Measurements from ENCODE around the gene MIA.

The MIA gene

GRCh38 chr19:40791996-40792395 lies 16.7 kb downstream of the MIA start:
- Histone ChIP-seq H3K27ac (no peak overlapping the region), H3K4me2 (peak overlapping the region in 6 of 11 experiments; percentile 13 to 40 (median 22); a peak in 10 of 22 replicates), H3K9ac (peak overlapping the region in 2 of 11 experiments; percentile 10 to 13; a peak in 2 of 22 replicates), H3K36me3 (peaks cover 0 to 73% (median 19%) of the 10 kb centered on the region in 11 experiments; a peak in 14 of 22 replicates), H3K4me3 (no peak overlapping the region), H4K20me1 (0 out of 22 replicates have a peak, but pooled peaks cover 0 to 4% (median 0%) of the 10 kb centered on the region in 11 experiments), H3K27me3 (no peaks in the 10 kb centered on the region), H3K4me1 (peaks cover 2 to 30% (median 17%) of the 10 kb centered on the region in 10 experiments; a peak in 18 of 20 replicates), H3K9me3 (replicated peaks in 1 of 11) (no peaks in the 10 kb centered on the region)
- no peak for TF ChIP-seq Cebpa-rat (IDR thresholded peaks at IDR 0.05)

GRCh38 chr19:40797166-40797962 lies 22.0 kb downstream of the MIA start:
- H3K9ac ChIP-seq = peak overlapping the region; percentile 72 to 97 (median 81)

GRCh38 chr19:40797963-40798682 lies 22.8 kb downstream of the MIA start:
- Histone ChIP-seq H4K20me1 (peaks cover 33 to 38% (median 35%) of the 10 kb centered on the region in 11 experiments), H3K27me3 (no peaks in the 10 kb centered on the region), H3K9ac (peak overlapping the region; percentile 72 to 97 (median 81)), H3K36me3 (peaks cover 13 to 46% (median 27%) of the 10 kb centered on the region in 11 experiments), H3K4me1 (peaks cover 44 to 51% (median 48%) of the 10 kb centered on the region in 10 experiments), H3K4me3 (peak overlapping the region; percentile 45 to 100 (median 63)), H3K4me2 (peak overlapping the region; percentile 69 to 93 (median 82)), H3K27ac (peak overlapping the region; percentile 65 to 95 (median 90)), H3K9me3 (replicated peaks in 1 of 11) (no peaks in the 10 kb centered on the region)
- TF ChIP-seq Cebpa-rat (IDR thresholded peaks at IDR 0.05) = 0 out of 22 replicates have a peak, but pooled peaks of 1 of the 11 experiments have one; percentile 13

More at GRCh38 chr19:40797166-40797962, 22.0 kb downstream of the MIA start:
- no peak for TF ChIP-seq Cebpa-rat (IDR thresholded peaks at IDR 0.05)
- Histone ChIP-seq H3K4me3 (peak overlapping the region; percentile 45 to 100 (median 63); a peak in 12 of 20 replicates), H3K4me1 (peaks cover 36 to 49% (median 42%) of the 10 kb centered on the region in 10 experiments), H3K27ac (peak overlapping the region; percentile 65 to 95 (median 90); a peak in 21 of 22 replicates), H3K27me3 (no peaks in the 10 kb centered on the region), H4K20me1 (peaks cover 25 to 31% (median 28%) of the 10 kb centered on the region in 11 experiments), H3K36me3 (peaks cover 13 to 48% (median 21%) of the 10 kb centered on the region in 11 experiments), H3K9me3 (replicated peaks in 1 of 11) (no peaks in the 10 kb centered on the region), H3K4me2 (peak overlapping the region; percentile 69 to 93 (median 82))

- no peaks in the 10 kb centered on the region for H3K9me3 ChIP-seq (replicated peaks in 1 of 11)
- H3K4me2 ChIP-seq = peak within 1 kb of the TSS; percentile 93 to 100 (median 99)
- TF ChIP-seq Cebpa-rat (IDR thresholded peaks at IDR 0.05) = no peak
- H4K20me1 ChIP-seq = peaks cover 41 to 46% (median 43%) of the 10 kb centered on the region in 11 experiments
- H3K4me3 ChIP-seq = peak within 1 kb of the TSS; percentile 86 to 100 (median 95)
- peak within 1 kb of the TSS; percentile 94 to 99 (median 97) for H3K9ac ChIP-seq
- peaks cover 21 to 48% (median 34%) of the 10 kb centered on the region in 11 experiments for H3K36me3 ChIP-seq
- peaks cover 52 to 59% (median 55%) of the 10 kb centered on the region in 10 experiments for H3K4me1 ChIP-seq
- no peaks in the 10 kb centered on the region for H3K27me3 ChIP-seq
- H3K27ac ChIP-seq = peak within 1 kb of the TSS; percentile 90 to 95 (median 93)
These were observed 23.6 kb downstream of the MIA start, which contains the start of gene EGLN2 for GRCh38 chr19:40798683-40799557. Gene EGLN2, plus strand, starts transcription at chr19:40799191. Its CDS starts 1,382 bp downstream, at chr19:40800573.

- no peaks in the 10 kb centered on the region for H3K9me3 ChIP-seq (replicated peaks in 1 of 11)
- peak overlapping the region; percentile 86 to 100 (median 95) for H3K4me3 ChIP-seq
- peaks cover 28 to 56% (median 42%) of the 10 kb centered on the region in 11 experiments for H3K36me3 ChIP-seq
- H3K9ac ChIP-seq = peak overlapping the region; percentile 94 to 99 (median 97)
- H3K27me3 ChIP-seq = no peaks in the 10 kb centered on the region
- peaks cover 49 to 55% (median 51%) of the 10 kb centered on the region in 11 experiments for H4K20me1 ChIP-seq
- peak overlapping the region; percentile 93 to 100 (median 99) for H3K4me2 ChIP-seq
- H3K4me1 ChIP-seq = peaks cover 60 to 67% (median 64%) of the 10 kb centered on the region in 10 experiments
- H3K27ac ChIP-seq = peak overlapping the region; percentile 90 to 95 (median 93)
- no peak for TF ChIP-seq Cebpa-rat (IDR thresholded peaks at IDR 0.05)
These were observed 24.4 kb downstream of the MIA start for GRCh38 chr19:40799558-40800338.

GRCh38 chr19:40800339-40800996 lies 25.1 kb downstream of the MIA start:
- Histone ChIP-seq H4K20me1 (peaks cover 57 to 62% (median 59%) of the 10 kb centered on the region in 11 experiments), H3K4me3 (peak overlapping the region; percentile 86 to 100 (median 95)), H3K36me3 (peaks cover 35 to 63% (median 50%) of the 10 kb centered on the region in 11 experiments), H3K27me3 (no peaks in the 10 kb centered on the region), H3K4me2 (peak overlapping the region; percentile 93 to 100 (median 99)), H3K9me3 (replicated peaks in 1 of 11) (no peaks in the 10 kb centered on the region), H3K27ac (peak overlapping the region; percentile 90 to 95 (median 93)), H3K4me1 (peaks cover 67 to 74% (median 71%) of the 10 kb centered on the region in 10 experiments), H3K9ac (peak overlapping the region; percentile 94 to 99 (median 97))
- no peak for TF ChIP-seq Cebpa-rat (IDR thresholded peaks at IDR 0.05)

- Histone ChIP-seq H3K4me1 (peaks cover 72 to 79% (median 76%) of the 10 kb centered on the region in 10 experiments), H3K27me3 (no peaks in the 10 kb centered on the region), H3K9me3 (replicated peaks in 1 of 11) (no peaks in the 10 kb centered on the region), H3K4me3 (peak overlapping the region; percentile 86 to 100 (median 95)), H3K9ac (peak overlapping the region; percentile 94 to 99 (median 97)), H3K27ac (peak overlapping the region in 9 of 11 experiments; percentile 90 to 95 (median 93); a peak in 12 of 22 replicates), H3K36me3 (peaks cover 40 to 66% (median 55%) of the 10 kb centered on the region in 11 experiments), H3K4me2 (peak overlapping the region; percentile 93 to 100 (median 99)), H4K20me1 (peaks cover 62 to 67% (median 64%) of the 10 kb centered on the region in 11 experiments)
- no peak for TF ChIP-seq Cebpa-rat (IDR thresholded peaks at IDR 0.05)
These were observed 25.7 kb downstream of the MIA start for GRCh38 chr19:40800997-40801377.
